NCI-H774 (cell line): Measurements from ENCODE around the gene GSTM1.
A peak's percentile ranks its signal among the peaks of the same experiment; 100 is the strongest.

Experiments used
- DNase-seq: peaks from one replicate; lab custom pipeline; 2025; lab: John Stamatoyannopoulos, UW

GSTM1 gene

DNA sequence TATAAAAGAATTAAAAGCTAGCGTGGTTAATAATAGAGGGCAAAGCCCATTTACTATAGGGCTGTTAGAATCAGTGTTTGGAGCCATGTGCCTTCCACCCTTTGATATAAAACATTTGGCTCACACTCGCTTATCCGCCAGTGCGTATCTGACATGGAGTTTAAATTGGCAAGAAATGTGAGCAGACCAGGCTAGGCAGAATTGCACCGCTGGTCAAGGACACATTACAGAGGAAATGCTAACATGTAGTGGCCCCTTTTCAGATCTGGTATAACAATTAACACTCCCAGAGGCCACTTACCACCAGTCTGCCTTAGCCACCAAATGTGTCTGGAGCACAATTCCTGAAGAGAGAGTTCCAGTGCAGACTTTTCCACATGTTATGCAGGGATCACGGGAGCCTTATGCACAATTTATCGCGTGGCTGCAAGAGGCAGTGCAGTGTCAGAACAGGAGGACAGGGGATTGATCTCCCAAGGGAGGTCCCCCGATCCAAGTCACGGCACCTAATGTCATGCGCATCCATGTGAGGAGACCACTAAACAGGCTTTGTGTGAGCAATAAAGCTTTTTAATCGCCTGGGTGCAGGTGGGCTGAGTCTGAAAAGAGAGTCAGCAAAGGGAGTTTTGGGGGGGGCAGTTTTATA is 39.2 kb downstream of the GSTM1 start:
- no peak for DNase-seq

DNA sequence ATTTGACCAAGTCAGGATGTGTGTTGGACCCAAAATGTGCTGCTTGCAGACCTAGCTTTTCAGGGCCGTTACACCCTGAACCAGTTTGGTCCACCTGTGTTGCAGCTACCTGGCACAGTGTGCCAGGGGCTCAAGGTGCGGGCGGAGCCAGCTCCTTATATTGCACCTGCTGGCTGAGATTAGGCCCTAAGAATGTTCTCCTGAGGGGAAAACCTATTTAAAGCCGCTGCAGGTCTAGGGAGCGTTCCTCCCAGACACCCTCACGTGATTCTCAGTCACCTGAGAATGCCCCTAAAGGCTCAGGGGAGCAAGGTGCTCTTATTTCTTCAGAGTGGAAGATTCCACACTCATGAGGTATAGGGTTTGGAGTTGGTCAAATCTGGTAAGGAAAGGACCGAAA is 41.3 kb downstream of the GSTM1 start:
- DNase-seq, result no peak

- DNase-seq, result no peak
Measured at GRCh38 chr1:109730666-109731065, 43.0 kb downstream of the GSTM1 start.

DNA sequence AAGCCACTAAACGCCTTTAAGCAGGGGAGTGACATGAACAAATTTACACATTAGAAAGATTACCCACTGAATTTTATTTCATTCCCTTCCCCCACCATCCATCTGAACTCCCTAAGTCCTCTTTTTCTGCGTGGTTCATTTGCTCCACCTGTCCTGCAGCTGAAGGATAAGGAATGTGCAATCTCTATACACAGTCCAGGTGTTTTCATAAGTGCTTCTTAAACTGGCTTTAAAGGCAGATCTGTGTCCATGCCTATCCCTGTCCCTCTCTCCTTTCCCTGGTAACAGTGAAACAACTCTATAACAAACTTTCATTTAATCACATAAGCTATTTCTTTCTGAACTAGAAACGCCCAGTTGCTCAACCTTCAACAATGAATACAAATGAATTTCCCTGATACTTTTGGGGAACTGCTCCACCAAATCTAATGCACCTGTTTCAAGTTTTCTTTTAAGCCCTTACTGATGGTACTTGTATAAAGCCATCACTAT is 44.8 kb downstream of the GSTM1 start:
- no peak for DNase-seq

DNA sequence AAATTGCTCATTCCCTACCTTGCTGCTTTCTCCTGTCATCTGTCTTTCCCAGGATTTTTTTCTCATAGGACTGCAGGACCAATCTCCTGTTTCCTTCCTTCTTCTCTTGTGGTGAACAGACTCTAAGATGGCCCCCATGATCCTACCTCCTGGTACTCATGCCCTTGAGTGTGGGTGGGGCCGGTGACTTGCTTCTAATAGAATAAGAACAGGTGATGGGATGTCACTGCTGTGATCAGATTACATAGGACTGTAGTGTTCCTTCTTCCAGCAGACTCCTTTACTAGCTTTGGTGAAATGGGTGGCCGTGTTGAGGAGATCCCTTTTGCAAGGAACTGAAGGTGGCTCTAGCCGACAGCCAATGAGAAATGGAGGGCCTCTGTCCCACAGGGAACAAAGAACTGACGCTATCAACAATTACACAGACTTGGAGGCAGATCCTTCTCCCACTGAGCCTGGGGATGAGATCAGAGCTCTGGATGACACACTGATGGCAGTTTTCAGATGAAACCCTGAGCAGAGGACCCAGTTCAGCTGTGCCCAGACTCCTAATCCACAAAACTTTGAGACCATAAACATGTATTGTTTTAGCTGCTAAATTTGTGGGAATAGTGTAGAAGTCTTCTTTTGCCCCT is 45.7 kb downstream of the GSTM1 start:
- no peak for DNase-seq

- DNase-seq, result peak; percentile 67
Measured at GRCh38 chr1:109739738-109740614, 52.4 kb downstream of the GSTM1 start.

GRCh38 chr1:109740615-109741373 is 53.2 kb downstream of the GSTM1 start, which contains the start of gene GSTM3:
TSS of gene GSTM3 (minus strand) at chr1:109741038. CDS start at chr1:109740287, 751 bp downstream.
- DNase-seq, result no peak
